ENCODE results near the gene TNN.

The TNN gene

DNA sequence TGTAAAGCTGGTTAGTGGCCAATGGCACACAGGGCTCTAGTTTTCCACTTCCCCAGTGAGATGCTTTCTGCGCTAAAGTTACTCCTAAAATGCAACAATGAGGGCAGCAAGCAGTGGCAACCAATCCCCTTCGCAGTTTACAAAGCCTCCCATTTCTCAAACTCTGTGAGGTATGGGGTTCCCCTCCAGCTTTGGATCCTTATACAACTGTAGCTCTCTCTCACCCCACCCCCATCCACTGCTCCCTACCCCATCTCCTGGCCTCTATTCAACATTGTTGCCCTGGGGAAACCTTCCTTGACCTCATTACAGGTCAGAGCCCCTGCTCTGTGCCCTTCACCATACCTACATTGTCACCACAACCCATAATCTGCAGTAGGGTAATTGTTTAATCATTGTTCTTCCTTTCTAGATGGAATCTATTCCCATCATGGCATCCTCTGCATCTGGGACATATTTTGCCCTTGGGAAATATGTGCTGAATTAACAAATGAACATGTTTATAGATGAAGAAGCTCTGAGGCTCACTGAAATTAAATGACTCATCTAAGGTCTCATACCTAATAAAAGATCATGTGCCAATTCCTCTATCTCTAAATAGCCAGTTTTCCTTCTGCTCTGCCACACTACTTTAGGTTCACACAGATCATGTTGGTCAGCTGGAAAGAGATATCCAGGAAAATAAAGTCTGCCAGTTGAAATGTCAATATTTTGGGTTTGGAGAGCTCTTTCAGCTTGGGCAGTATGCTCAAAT lies 112.4 kb downstream of the TNN start:
- no peak for DNase-seq (ENCODE audit: low read depth)
- TF ChIP-seq, protein P1, sequence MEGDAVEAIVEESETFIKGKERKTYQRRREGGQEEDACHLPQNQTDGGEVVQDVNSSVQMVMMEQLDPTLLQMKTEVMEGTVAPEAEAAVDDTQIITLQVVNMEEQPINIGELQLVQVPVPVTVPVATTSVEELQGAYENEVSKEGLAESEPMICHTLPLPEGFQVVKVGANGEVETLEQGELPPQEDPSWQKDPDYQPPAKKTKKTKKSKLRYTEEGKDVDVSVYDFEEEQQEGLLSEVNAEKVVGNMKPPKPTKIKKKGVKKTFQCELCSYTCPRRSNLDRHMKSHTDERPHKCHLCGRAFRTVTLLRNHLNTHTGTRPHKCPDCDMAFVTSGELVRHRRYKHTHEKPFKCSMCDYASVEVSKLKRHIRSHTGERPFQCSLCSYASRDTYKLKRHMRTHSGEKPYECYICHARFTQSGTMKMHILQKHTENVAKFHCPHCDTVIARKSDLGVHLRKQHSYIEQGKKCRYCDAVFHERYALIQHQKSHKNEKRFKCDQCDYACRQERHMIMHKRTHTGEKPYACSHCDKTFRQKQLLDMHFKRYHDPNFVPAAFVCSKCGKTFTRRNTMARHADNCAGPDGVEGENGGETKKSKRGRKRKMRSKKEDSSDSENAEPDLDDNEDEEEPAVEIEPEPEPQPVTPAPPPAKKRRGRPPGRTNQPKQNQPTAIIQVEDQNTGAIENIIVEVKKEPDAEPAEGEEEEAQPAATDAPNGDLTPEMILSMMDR (IDR thresholded peaks at IDR 0.05; ENCODE audit: insufficient read depth, low read depth, low read length, missing control alignments), result no peak
- H3K4me3 ChIP-seq (ENCODE audit: low read depth, low read length), result no peak overlapping the region

DNA sequence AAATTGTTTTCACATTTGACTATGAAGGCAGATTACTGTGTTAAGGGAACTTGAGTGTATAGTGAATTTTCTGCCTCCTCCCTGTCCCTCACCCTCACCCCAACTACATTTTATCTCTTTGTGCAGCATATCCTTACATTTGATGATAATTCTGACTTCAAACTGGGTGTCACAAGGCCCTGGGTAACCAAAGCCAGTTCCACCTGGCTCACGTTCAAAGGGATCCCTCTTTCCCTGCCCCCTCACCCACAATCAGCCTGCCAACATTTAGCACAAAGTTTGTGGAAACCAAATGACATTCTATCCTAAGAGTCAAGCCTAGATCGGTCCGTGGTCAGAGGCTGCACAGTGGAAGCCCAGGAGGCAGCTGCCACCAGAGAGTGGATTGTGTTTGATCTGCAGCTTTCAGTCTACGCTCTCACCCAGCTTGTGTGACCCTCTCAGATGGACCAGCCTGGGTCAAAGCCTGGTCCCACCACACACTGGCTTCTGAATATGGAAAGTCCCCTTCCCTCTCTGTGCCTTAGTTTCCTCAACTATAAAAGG lies 114.6 kb downstream of the TNN start:
- DNase-seq (ENCODE audit: low read depth), result no peak
- TF ChIP-seq, protein P1 (IDR thresholded peaks at IDR 0.05; ENCODE audit: insufficient read depth, low read depth, low read length, missing control alignments), result no peak
- no peak overlapping the region for H3K4me3 ChIP-seq (ENCODE audit: low read depth, low read length)

DNA sequence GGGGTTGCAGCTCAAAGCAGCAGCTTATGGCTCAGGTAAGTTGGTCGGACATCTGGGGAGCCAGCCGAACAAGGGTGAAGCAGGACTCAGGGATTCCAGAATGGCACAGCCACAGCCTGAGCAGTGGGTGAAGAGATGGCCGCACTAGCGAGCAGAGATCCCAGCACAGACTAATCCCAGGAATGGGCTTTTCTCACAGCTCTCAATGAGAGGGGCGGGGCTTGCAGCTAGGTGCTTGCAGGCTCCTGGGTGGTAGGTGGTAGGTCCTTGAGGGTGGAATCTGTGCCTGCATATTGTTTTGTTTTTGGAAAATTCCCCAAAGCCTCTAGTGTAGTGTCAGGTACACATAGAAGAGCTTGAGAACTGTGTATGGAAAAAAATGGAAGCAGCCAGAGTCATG lies 116.0 kb downstream of the TNN start:
- no peak overlapping the region for H3K4me3 ChIP-seq (ENCODE audit: low read depth, low read length)
- DNase-seq (ENCODE audit: low read depth), result no peak
- TF ChIP-seq, protein P1 (IDR thresholded peaks at IDR 0.05; ENCODE audit: insufficient read depth, low read depth, low read length, missing control alignments), result no peak

DNA sequence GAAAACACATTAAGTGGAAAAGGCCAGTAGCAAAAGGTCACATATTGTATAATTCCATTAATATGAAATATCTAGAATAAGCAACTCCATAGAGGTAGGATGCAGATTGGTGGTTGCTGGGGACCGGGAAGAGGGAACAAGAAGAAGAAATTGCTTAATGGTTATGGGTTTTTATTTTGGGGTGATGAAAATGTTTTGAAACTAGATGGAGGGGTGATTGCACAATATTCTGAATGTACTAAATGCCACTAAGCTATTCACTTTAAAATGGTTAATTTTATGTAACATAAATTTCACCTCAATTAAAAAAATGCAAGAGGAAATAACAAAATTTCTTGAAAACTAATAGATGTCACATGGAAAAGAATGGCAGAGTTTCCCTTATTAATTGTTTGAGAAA lies 118.3 kb downstream of the TNN start:
- DNase-seq (ENCODE audit: low read depth), result no peak
- no peak overlapping the region for H3K4me3 ChIP-seq (ENCODE audit: low read depth, low read length)
- TF ChIP-seq, protein P1 (IDR thresholded peaks at IDR 0.05; ENCODE audit: insufficient read depth, low read depth, low read length, missing control alignments), result no peak

- TF ChIP-seq, protein P1 (IDR thresholded peaks at IDR 0.05; ENCODE audit: insufficient read depth, low read depth, low read length, missing control alignments), result no peak
- H3K4me3 ChIP-seq (ENCODE audit: low read depth, low read length), result no peak overlapping the region
- DNase-seq (ENCODE audit: low read depth), result no peak
Observed at GRCh38 chr1:175186433-175187160, 119.0 kb downstream of the TNN start.

- peak; percentile 83 for DNase-seq (ENCODE audit: low read depth)
- TF ChIP-seq, protein P1 (IDR thresholded peaks at IDR 0.05; ENCODE audit: insufficient read depth, low read depth, low read length, missing control alignments), result no peak
- H3K4me3 ChIP-seq (ENCODE audit: low read depth, low read length), result peak overlapping the region; percentile 86
Observed at GRCh38 chr1:175188936-175189335, 121.3 kb downstream of the TNN start.

All from GM12865 (cell line).